Activated CD8-positive, alpha-beta memory T cell treated with anti-CD3 and anti-CD28 coated beads for 4 hours (primary cell): ENCODE data around the gene LRRC28.

Experiments used
- DNase-seq, 2 donors: peaks; one replicate each; pipeline ENCODE4 v3.0.0-alpha.2; 2020; ENCODE audit warnings: low read depth in 2 of 2

The LRRC28 gene

GRCh38 chr15:99305761-99306505 lies 54.7 kb downstream of the LRRC28 start:
- DNase-seq = no peak

GRCh38 chr15:99306694-99307338 lies 55.5 kb downstream of the LRRC28 start:
- DNase-seq = no peak

- no peak for DNase-seq
Observed at GRCh38 chr15:99307735-99308134, 56.5 kb downstream of the LRRC28 start.

- no peak for DNase-seq
Observed at GRCh38 chr15:99310745-99311144, 59.5 kb downstream of the LRRC28 start.

GRCh38 chr15:99312228-99312627 lies 60.9 kb downstream of the LRRC28 start:
- DNase-seq = no peak

GRCh38 chr15:99312794-99313193 lies 61.5 kb downstream of the LRRC28 start:
- DNase-seq = no peak

GRCh38 chr15:99315636-99316035 lies 64.4 kb downstream of the LRRC28 start:
- no peak for DNase-seq

- DNase-seq = no peak
Observed at GRCh38 chr15:99320374-99321215, 69.3 kb downstream of the LRRC28 start.

- DNase-seq = no peak
Observed at GRCh38 chr15:99321468-99321867, 70.2 kb downstream of the LRRC28 start.

GRCh38 chr15:99322643-99323405 lies 71.5 kb downstream of the LRRC28 start:
- no peak for DNase-seq

- DNase-seq = no peak
Observed at GRCh38 chr15:99324082-99324620, 72.9 kb downstream of the LRRC28 start.

- DNase-seq = no peak
Observed at GRCh38 chr15:99324700-99325099, 73.4 kb downstream of the LRRC28 start.

GRCh38 chr15:99326235-99326634 lies 75.0 kb downstream of the LRRC28 start:
- no peak for DNase-seq

- no peak for DNase-seq
Observed at GRCh38 chr15:99328106-99329072, 77.1 kb downstream of the LRRC28 start.

- no peak for DNase-seq
Observed at GRCh38 chr15:99331381-99331780, 80.1 kb downstream of the LRRC28 start.

GRCh38 chr15:99333413-99333812 lies 82.1 kb downstream of the LRRC28 start:
- DNase-seq = no peak

- DNase-seq = no peak
Observed at GRCh38 chr15:99333981-99334380, 82.7 kb downstream of the LRRC28 start.

- no peak for DNase-seq
Observed at GRCh38 chr15:99335508-99335907, 84.2 kb downstream of the LRRC28 start.

GRCh38 chr15:99336794-99337193 lies 85.5 kb downstream of the LRRC28 start:
- no peak for DNase-seq

- no peak for DNase-seq
Observed at GRCh38 chr15:99340347-99340746, 89.1 kb downstream of the LRRC28 start.
